Ishikawa (cell line): ENCODE measurements around the gene PPP3R2.

Source experiments
- CEBPB ChIP-seq: IDR thresholded peaks from 2 replicates; pipeline ENCODE4 v1.6.1; 2012
- EP300 ChIP-seq: IDR thresholded peaks from 2 replicates; pipeline ENCODE4 v1.6.1; 2012; ENCODE audit warnings: borderline replicate concordance
- TAF1 ChIP-seq: IDR thresholded peaks from 2 replicates; pipeline ENCODE4 v1.6.1; 2012; ENCODE audit warnings: low read depth, mild to moderate bottlenecking
- YY1 ChIP-seq: IDR thresholded peaks from 2 replicates; pipeline ENCODE4 v1.6.1; 2012; ENCODE audit warnings: low read depth

- TF ChIP-seq EP300 (no peak), YY1 (no peak), TAF1 (no peak), CEBPB (no peak)
Observed at GRCh38 chr9:101564252-101564651, 30.5 kb downstream of the PPP3R2 start.
